ENCODE measurements around the gene SAMD4B. TPM values are rescaled to one million over a fixed set of nuclear protein-coding genes. Genes with fewer than 3 reads are reported as not detected.

The SAMD4B gene
- total and polyA plus RNA-seq, 2 of the 8 experiments (the other 6 are each of a cell fraction or from before 2014, with no cell fraction given), result 137 to 158 TPM

GRCh38 chr19:39372941-39373340 lies 30.7 kb downstream of the SAMD4B start:
- Histone ChIP-seq H3K9ac (replicated peaks in 1 of 4; ENCODE audit: extremely low read depth in 1 of 4, low read depth in 3 of 4, low read length in 3 of 4) (no peak overlapping the region), H2BK12ac (ENCODE audit: low read depth, low read length) (no peak overlapping the region), H3K9me3 (ENCODE audit: insufficient read depth in 2 of 2, low read depth in 1 of 2, low read length in 1 of 2) (no peaks in the 10 kb centered on the region), H4K20me1 (replicated peaks in 1 of 2; ENCODE audit: control insufficient read depth in 1 of 2, insufficient read depth in 2 of 2, low read length in 2 of 2) (peaks cover 14 to 15% of the 10 kb centered on the region in 2 experiments), H3K23me2 (ENCODE audit: low read depth, low read length) (no peaks in the 10 kb centered on the region; the same call in 1 of the 2 replicates), H3K27me3 (replicated peaks in 1 of 4; ENCODE audit: control insufficient read depth in 3 of 4, extremely low read depth in 1 of 4, insufficient read depth in 3 of 4, low read length in 3 of 4) (no peaks in the 10 kb centered on the region), H2BK5ac (ENCODE audit: low read depth, low read length) (no peak overlapping the region), H2AFZ (ENCODE audit: low read length) (no peak overlapping the region), H2BK15ac (ENCODE audit: low read length) (no peak overlapping the region), H3K4ac (replicated peaks; ENCODE audit: insufficient read length, low read depth, low read length) (no peak overlapping the region), H4K8ac (ENCODE audit: extremely low read depth, insufficient read depth, low read length) (no peak overlapping the region), H2BK20ac (ENCODE audit: low read length) (no peak overlapping the region), H3K79me2 (ENCODE audit: control insufficient read depth in 1 of 2, insufficient read depth in 2 of 2, low read length in 2 of 2) (no peaks in the 10 kb centered on the region), H4K91ac (replicated peaks; ENCODE audit: insufficient read length, low read length) (no peak overlapping the region), H3K79me1 (ENCODE audit: low read depth, low read length) (peaks cover 2% of the 10 kb centered on the region; the same call in 1 of the 2 replicates), H3K27ac (ENCODE audit: low read depth, low read length) (no peak overlapping the region), H3K56ac (replicated peaks; ENCODE audit: insufficient read length, low read depth, low read length) (no peak overlapping the region), H2AK5ac (ENCODE audit: low read depth, low read length) (no peak overlapping the region), H3K4me1 (replicated peaks in 1 of 4; ENCODE audit: control insufficient read depth in 3 of 4, insufficient read depth in 4 of 4, low read length in 3 of 4) (no peaks in the 10 kb centered on the region), H3K18ac (ENCODE audit: extremely low read depth, low read length) (no peak overlapping the region), H3K4me3 (ENCODE audit: extremely low read depth in 1 of 4, insufficient read depth in 2 of 4, low read depth in 3 of 4, low read length in 4 of 4) (no peak overlapping the region), H2BK120ac (replicated peaks; ENCODE audit: low read depth, low read length) (no peak overlapping the region), H3K23ac (ENCODE audit: insufficient read length) (no peak overlapping the region), H3K14ac (ENCODE audit: insufficient read length) (no peak overlapping the region), H4K5ac (ENCODE audit: insufficient read length, low read depth, low read length) (no peak overlapping the region), H3K4me2 (ENCODE audit: insufficient read depth in 1 of 2, low read depth in 2 of 2, low read length in 2 of 2) (no peak overlapping the region), H3K36me3 (ENCODE audit: control insufficient read depth in 2 of 4, insufficient read depth in 4 of 4, low read length in 3 of 4) (peaks cover 26 to 73% (median 58%) of the 10 kb centered on the region in 4 experiments)
- no peak for DNase-seq (ENCODE audit: low read depth in 1 of 2, low spot score in 2 of 2)
- POLR2A ChIA-PET (ENCODE audit: partially characterized antibody), result interaction anchor here (1.2 to 2.5 kb wide), 4 partner anchors 8 to 18 kb away, joined by 3 to 12 read pairs (median 8); partner anchors contain the start of genes MED29 and PAF1
- no peak for FAIRE-seq
- CTCF ChIA-PET (ENCODE audit: partially characterized antibody), result interaction anchor here (0.9 to 1.4 kb wide), 2 partner anchors 11 to 440 kb away, joined by 3 read pairs; no protein-coding TSS in a partner anchor
- WGBS, 2 experiments (ENCODE audit: extremely low coverage in 1 of 2, insufficient coverage in 1 of 2, insufficient read length in 1 of 2, insufficient replicate concordance in 2 of 2, low coverage in 1 of 2, low lambda C conversion rate in 2 of 2, missing lambda C conversion rate in 1 of 2), result 88% methylated on average over 2 of the region's 2 CpGs; no CpG with 5 or more reads in 1 of the 2 experiments
- TF ChIP-seq RXRA (IDR thresholded peaks at IDR 0.05; ENCODE audit: insufficient read depth, low read depth, low read length), result no peak
- no peak for TF ChIP-seq KDM5A (IDR thresholded peaks at IDR 0.05; ENCODE audit: low read length)

All from H1 (cell line).